Left renal cortex interstitium (tissue), 4 donors: ENCODE results near the gene ST6GALNAC1. TPM values are rescaled to one million over a fixed set of nuclear protein-coding genes. Genes with fewer than 3 reads are reported as not detected.
"Not testable (repeated sequence)": the region's sequence is repeated elsewhere in the genome, so short reads cannot be mapped to it uniquely, and the experiment has no call there.

ENCODE experiments used
- DNase-seq, 4 donors: peaks; one replicate each; pipeline ENCODE4 v3.0.0-alpha.2; 2013; ENCODE audit warnings: low read depth in 4 of 4, low spot score in 2 of 4, missing footprints in 1 of 4
- polyA plus RNA-seq, 4 donors: library from polyadenylated mRNA; unstranded; fragments of 120-200 nt; gene quantifications; one replicate each; pipeline ENCODE4 v1.2.1, GENCODE V29; 2013; ENCODE audit not compliant: insufficient read length in 4 of 4

Gene ST6GALNAC1
- polyA plus RNA-seq, 4 donors, result 0.33 to 0.81 (median 0.37) TPM

- DNase-seq, result no peak
Measured at GRCh38 chr17:76645481-76645880, 1.9 kb upstream of the ST6GALNAC1 start.

- no peak for DNase-seq
Measured at GRCh38 chr17:76644995-76645394, 1.4 kb upstream of the ST6GALNAC1 start.

GRCh38 chr17:76642994-76643393 lies 563 bp downstream of the ST6GALNAC1 start:
- DNase-seq, result no peak

- no peak for DNase-seq
Measured at GRCh38 chr17:76642032-76642561, 1.5 kb downstream of the ST6GALNAC1 start.

- DNase-seq, result no peak
Measured at GRCh38 chr17:76641501-76641900, 2.1 kb downstream of the ST6GALNAC1 start.

- DNase-seq, result no peak
Measured at GRCh38 chr17:76640550-76641380, 2.8 kb downstream of the ST6GALNAC1 start.

- DNase-seq, result no peak
Measured at GRCh38 chr17:76638263-76638662, 5.3 kb downstream of the ST6GALNAC1 start.

- not testable (repeated sequence) for DNase-seq
Measured at GRCh38 chr17:76636486-76637206, 6.9 kb downstream of the ST6GALNAC1 start.

GRCh38 chr17:76635659-76636360 lies 7.7 kb downstream of the ST6GALNAC1 start:
- no peak for DNase-seq

GRCh38 chr17:76635039-76635438 lies 8.5 kb downstream of the ST6GALNAC1 start:
- DNase-seq, result no peak

- DNase-seq, result no peak
Measured at GRCh38 chr17:76633628-76634328, 9.8 kb downstream of the ST6GALNAC1 start.

GRCh38 chr17:76631821-76632565 lies 11.6 kb downstream of the ST6GALNAC1 start:
- DNase-seq, result no peak

- DNase-seq, result no peak
Measured at GRCh38 chr17:76630151-76630550, 13.4 kb downstream of the ST6GALNAC1 start.

GRCh38 chr17:76627510-76627909 lies 16.0 kb downstream of the ST6GALNAC1 start:
- DNase-seq, result no peak

- DNase-seq, result no peak
Measured at GRCh38 chr17:76626442-76626841, 17.1 kb downstream of the ST6GALNAC1 start.

GRCh38 chr17:76625496-76625895 lies 18.1 kb downstream of the ST6GALNAC1 start:
- no peak for DNase-seq

- DNase-seq, result no peak
Measured at GRCh38 chr17:76623271-76624146, 20.0 kb downstream of the ST6GALNAC1 start.

- no peak for DNase-seq
Measured at GRCh38 chr17:76617838-76618237, 25.7 kb downstream of the ST6GALNAC1 start.
